Upper lobe of left lung (tissue), 6 donors: Measurements from ENCODE around the gene PDS5A. TPM values are rescaled to one million over a fixed set of nuclear protein-coding genes. Genes with fewer than 3 reads are reported as not detected.

Experiments
- ATAC-seq, 2 donors: fragments of 200-7000 bp; cut with Tn5 transposase; one replicate each; pipeline ENCODE4 v1.9.1; 2022; ENCODE audit warnings: mild to moderate bottlenecking in 2 of 2, moderate library complexity in 2 of 2; ENCODE audit not compliant: low FRiP score in 2 of 2
- DNase-seq, 2 donors: peaks; one replicate each; pipeline ENCODE4 v3.0.0-alpha.2; 2019 to 2020
- H3K27ac ChIP-seq, 4 donors: fragments of 200-600 bp; sonication (generic); one replicate each; pipeline ENCODE4 v1.5.1; 2016 to 2019
- H3K27me3 ChIP-seq, 4 donors: fragments of 200-600 bp; sonication (generic); one replicate each; pipeline ENCODE4 v1.5.1; 2017 to 2019
- H3K36me3 ChIP-seq, 4 donors: fragments of 200-600 bp; sonication (generic); one replicate each; pipeline ENCODE4 v1.5.1; 2016 to 2019
- H3K4me1 ChIP-seq, 4 donors: fragments of 200-600 bp; sonication (generic); one replicate each; pipeline ENCODE4 v1.5.1; 2018 to 2019
- H3K4me3 ChIP-seq, 4 donors: fragments of 200-600 bp; sonication (generic); one replicate each; pipeline ENCODE4 v1.5.1; 2017 to 2019; ENCODE audit warnings: mild to moderate bottlenecking in 2 of 4, moderate library complexity in 1 of 4
- H3K9me3 ChIP-seq, 4 donors: fragments of 200-600 bp; sonication (generic); one replicate each; pipeline ENCODE4 v1.5.1; 2018 to 2019
- EP300 ChIP-seq, 4 donors: sonication (generic); formaldehyde crosslinking; IDR thresholded peaks; one replicate each; pipeline ENCODE4 v1.5.1; 2017; ENCODE audit warnings: antibody characterized with exemption in 4 of 4, control low read depth in 2 of 4
- POLR2A ChIP-seq, 4 donors: fragments of 450-650 bp; IDR thresholded peaks; one replicate each; pipeline ENCODE4 v1.5.1; 2016 to 2017; ENCODE audit warnings: antibody characterized with exemption in 4 of 4, mild to moderate bottlenecking in 2 of 4
- POLR2AphosphoS5 ChIP-seq, 2 donors: sonication (generic); formaldehyde crosslinking; IDR thresholded peaks; one replicate each; pipeline ENCODE4 v1.5.1; 2017; ENCODE audit warnings: antibody characterized with exemption in 2 of 2
- WGBS, 2 donors: methylation state at CpG; one replicate each; pipeline ENCODE4 v1.1.5; 2017 to 2018; 5-methylcytosine and 5-hydroxymethylcytosine counted together
- total RNA-seq, 6 donors: library from RNA; depleted of rRNA in 4 of 6; stranded (reverse); fragments of >200 nt in 4 of 6; gene quantifications; one replicate each; pipeline versions ENCODE4 v1.1.0 to v1.2.1, GENCODE V29; 2016 to 2021
- TF ChIP-seq, protein P1 (sequence below), 6 experiments: fragments of 450-650 bp in 4 of 6; fragments of 200-600 bp in 2 of 6; sonication (generic) in 2 of 6; IDR thresholded peaks; one replicate each; pipeline ENCODE4 v1.5.1; 2016 to 2019; ENCODE audit warnings: antibody characterized with exemption in 6 of 6
- donor health status: DM: no; HTN: no; CAD: no; lungs with moderate emphysema.
- donor health status: DM: no; HTN: yes; CAD: no; lungs with severe emphysema.

The PDS5A gene
- total RNA-seq, 6 donors from 2014 or later: 40.3 to 112 (median 69.6) TPM

DNA sequence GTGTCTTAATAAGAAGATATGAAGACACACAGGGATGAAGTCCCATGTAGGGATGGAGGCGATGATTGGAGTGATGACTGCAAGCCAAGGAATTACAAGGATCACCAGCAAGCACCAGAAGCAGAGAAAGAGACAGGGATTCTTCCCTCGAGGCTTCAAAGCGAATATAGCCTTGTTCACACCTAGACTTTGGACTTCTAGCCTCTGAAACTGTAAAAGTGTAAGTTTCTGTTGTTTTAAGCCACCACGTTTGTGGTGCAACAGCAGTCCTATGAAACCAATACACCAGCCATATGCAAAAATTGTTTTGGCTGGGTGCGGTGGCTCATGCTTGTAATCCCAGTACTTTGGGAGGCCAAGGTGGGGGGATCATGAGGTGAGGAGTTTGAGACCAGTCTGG is 9.8 kb upstream of the PDS5A start:
- ATAC-seq (no peak), DNase-seq (no peak)
- H3K9me3 ChIP-seq: no peaks in the 10 kb centered on the region
- H3K27ac ChIP-seq: no peak overlapping the region
- H3K36me3 ChIP-seq: no peaks in the 10 kb centered on the region
- peaks cover 0 to 6% (median 3%) of the 10 kb centered on the region in 4 donors for H3K4me1 ChIP-seq
- H3K27me3 ChIP-seq: no peaks in the 10 kb centered on the region
- no peak overlapping the region for H3K4me3 ChIP-seq
- WGBS, 2 donors: 85 to 91% methylated on average over 5 of the region's 5 CpGs
- TF ChIP-seq POLR2A (IDR thresholded peaks at IDR 0.05): no peak
- TF ChIP-seq EP300 (IDR thresholded peaks at IDR 0.05): no peak
- TF ChIP-seq POLR2AphosphoS5 (IDR thresholded peaks at IDR 0.05): no peak
- TF ChIP-seq, protein P1, sequence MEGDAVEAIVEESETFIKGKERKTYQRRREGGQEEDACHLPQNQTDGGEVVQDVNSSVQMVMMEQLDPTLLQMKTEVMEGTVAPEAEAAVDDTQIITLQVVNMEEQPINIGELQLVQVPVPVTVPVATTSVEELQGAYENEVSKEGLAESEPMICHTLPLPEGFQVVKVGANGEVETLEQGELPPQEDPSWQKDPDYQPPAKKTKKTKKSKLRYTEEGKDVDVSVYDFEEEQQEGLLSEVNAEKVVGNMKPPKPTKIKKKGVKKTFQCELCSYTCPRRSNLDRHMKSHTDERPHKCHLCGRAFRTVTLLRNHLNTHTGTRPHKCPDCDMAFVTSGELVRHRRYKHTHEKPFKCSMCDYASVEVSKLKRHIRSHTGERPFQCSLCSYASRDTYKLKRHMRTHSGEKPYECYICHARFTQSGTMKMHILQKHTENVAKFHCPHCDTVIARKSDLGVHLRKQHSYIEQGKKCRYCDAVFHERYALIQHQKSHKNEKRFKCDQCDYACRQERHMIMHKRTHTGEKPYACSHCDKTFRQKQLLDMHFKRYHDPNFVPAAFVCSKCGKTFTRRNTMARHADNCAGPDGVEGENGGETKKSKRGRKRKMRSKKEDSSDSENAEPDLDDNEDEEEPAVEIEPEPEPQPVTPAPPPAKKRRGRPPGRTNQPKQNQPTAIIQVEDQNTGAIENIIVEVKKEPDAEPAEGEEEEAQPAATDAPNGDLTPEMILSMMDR (IDR thresholded peaks at IDR 0.05): no peak

DNA sequence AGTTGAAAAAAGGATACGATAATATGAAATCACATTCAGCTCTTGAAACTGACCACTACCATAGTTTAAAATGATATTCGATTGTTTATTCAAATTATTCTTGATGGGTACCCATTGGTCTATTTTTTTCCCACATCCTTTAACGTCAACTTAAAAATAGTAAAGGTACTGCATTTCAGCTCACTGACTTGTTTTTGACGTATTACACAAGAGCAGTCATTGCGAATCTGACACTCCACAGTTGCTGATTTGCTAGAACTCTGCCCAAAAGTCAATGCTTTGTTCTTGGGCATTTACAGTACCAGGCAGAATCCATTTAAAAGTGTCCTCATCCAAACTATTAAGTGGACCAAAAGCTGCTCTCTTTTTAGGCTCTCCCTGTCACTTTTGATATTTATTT is 1.2 kb upstream of the PDS5A start:
- Histone ChIP-seq H3K4me3 (no peak overlapping the region), H3K27ac (no peak overlapping the region), H3K9me3 (no peaks in the 10 kb centered on the region), H3K4me1 (peaks cover 16 to 28% (median 23%) of the 10 kb centered on the region in 4 donors), H3K36me3 (peaks cover 0 to 21% (median 2%) of the 10 kb centered on the region in 4 donors), H3K27me3 (no peaks in the 10 kb centered on the region)
- TF ChIP-seq POLR2AphosphoS5 (IDR thresholded peaks at IDR 0.05): no peak
- TF ChIP-seq EP300 (IDR thresholded peaks at IDR 0.05): no peak
- TF ChIP-seq, protein P1 (IDR thresholded peaks at IDR 0.05): no peak
- no peak for TF ChIP-seq POLR2A (IDR thresholded peaks at IDR 0.05)
- no peak for DNase-seq
- ATAC-seq: no peak
- WGBS, 2 donors: 59 to 76% methylated on average over 5 of the region's 5 CpGs

GRCh38 chr4:39978378-39978775 is 666 bp upstream of the PDS5A start:
- WGBS, 2 donors: 12 to 16% methylated on average over 5 of the region's 5 CpGs
- H3K4me1 ChIP-seq: peaks cover 19 to 31% (median 24%) of the 10 kb centered on the region in 4 donors
- DNase-seq (no peak), ATAC-seq (no peak)
- no peaks in the 10 kb centered on the region for H3K27me3 ChIP-seq
- TF ChIP-seq EP300 (IDR thresholded peaks at IDR 0.05): no peak
- TF ChIP-seq POLR2AphosphoS5 (IDR thresholded peaks at IDR 0.05): no peak
- TF ChIP-seq, protein P1 (IDR thresholded peaks at IDR 0.05): no peak
- no peak for TF ChIP-seq POLR2A (IDR thresholded peaks at IDR 0.05)
- no peaks in the 10 kb centered on the region for H3K9me3 ChIP-seq
- H3K27ac ChIP-seq: peak overlapping the region; percentile 91 to 99 (median 95)
- peak overlapping the region; percentile 31 to 95 (median 83) for H3K4me3 ChIP-seq
- H3K36me3 ChIP-seq: peaks cover 3 to 26% (median 6%) of the 10 kb centered on the region in 4 donors

DNA sequence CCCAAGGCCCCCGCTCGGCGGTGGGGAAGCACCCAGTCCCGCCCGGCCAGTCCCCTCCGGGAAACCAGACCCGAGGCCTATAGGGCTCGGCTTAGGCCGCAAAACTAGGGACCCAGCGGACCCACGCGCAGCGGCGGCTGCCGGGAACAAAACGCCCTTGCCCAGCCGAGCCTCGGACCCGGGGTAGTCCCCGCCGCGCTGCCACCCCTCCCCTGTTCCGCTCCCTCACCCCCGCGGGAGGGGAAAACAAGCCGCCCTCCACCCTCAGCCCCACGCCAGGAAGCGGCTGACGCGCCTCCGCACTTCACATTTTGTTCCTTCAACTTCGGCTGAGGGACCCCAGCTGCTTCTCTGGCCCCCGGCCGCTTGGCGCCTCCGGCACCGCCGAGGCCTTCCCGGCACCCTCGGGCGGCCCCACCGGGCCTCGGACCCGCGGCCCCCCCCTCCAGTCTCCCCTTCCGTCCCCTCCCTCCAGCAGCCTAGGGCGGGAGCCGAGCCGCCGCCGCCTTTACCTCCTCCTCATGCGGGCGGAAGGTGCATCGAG is 694 bp downstream of the PDS5A start:
- Histone ChIP-seq H3K9me3 (no peaks in the 10 kb centered on the region), H3K4me3 (peak overlapping the region; percentile 82 to 95 (median 88)), H3K36me3 (peaks cover 6 to 31% (median 9%) of the 10 kb centered on the region in 4 donors), H3K27ac (peak overlapping the region; percentile 91 to 99 (median 95)), H3K27me3 (no peaks in the 10 kb centered on the region), H3K4me1 (peaks cover 21 to 43% (median 29%) of the 10 kb centered on the region in 4 donors)
- peak; percentile 46 to 52 for ATAC-seq
- peak; percentile 31 to 91 for DNase-seq
- TF ChIP-seq, protein P1 (IDR thresholded peaks at IDR 0.05): no peak
- TF ChIP-seq EP300 (IDR thresholded peaks at IDR 0.05): no peak
- TF ChIP-seq POLR2A (IDR thresholded peaks at IDR 0.05): no peak
- no peak for TF ChIP-seq POLR2AphosphoS5 (IDR thresholded peaks at IDR 0.05)
- whole genome bisulfite sequencing, 2 donors: 1% methylated on average over 45 of the region's 54 CpGs; no CpG with 5 or more reads in 1 of the 2 donors
